HG02938 (cell line): ENCODE results near the gene RHOBTB3.
A peak's percentile ranks its signal among the peaks of the same experiment; 100 is the strongest.
"Not testable (repeated sequence)": the region's sequence is repeated elsewhere in the genome, so short reads cannot be mapped to it uniquely, and the experiment has no call there.

Experiments used
- ATAC-seq: cut with Tn5 transposase; IDR thresholded peaks from one replicate; pipeline ENCODE4 v1.9.1; 2021; ENCODE audit warnings: mild to moderate bottlenecking, moderate library complexity; ENCODE audit not compliant: unreplicated experiment

The RHOBTB3 gene, protein sequence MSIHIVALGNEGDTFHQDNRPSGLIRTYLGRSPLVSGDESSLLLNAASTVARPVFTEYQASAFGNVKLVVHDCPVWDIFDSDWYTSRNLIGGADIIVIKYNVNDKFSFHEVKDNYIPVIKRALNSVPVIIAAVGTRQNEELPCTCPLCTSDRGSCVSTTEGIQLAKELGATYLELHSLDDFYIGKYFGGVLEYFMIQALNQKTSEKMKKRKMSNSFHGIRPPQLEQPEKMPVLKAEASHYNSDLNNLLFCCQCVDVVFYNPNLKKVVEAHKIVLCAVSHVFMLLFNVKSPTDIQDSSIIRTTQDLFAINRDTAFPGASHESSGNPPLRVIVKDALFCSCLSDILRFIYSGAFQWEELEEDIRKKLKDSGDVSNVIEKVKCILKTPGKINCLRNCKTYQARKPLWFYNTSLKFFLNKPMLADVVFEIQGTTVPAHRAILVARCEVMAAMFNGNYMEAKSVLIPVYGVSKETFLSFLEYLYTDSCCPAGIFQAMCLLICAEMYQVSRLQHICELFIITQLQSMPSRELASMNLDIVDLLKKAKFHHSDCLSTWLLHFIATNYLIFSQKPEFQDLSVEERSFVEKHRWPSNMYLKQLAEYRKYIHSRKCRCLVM

GRCh38 chr5:95730730-95731570, at the start of gene RHOBTB3:
RHOBTB3 (plus strand) TSS chr5:95731336; CDS start chr5:95731683, 347 bp downstream.
- peak; percentile 32 for ATAC-seq

- no peak for ATAC-seq
These were observed 48.2 kb upstream of the RHOBTB3 start, which contains the start of gene SPATA9 for GRCh38 chr5:95682891-95683290. SPATA9 (minus strand) TSS chr5:95682991; CDS start chr5:95682854, 137 bp downstream.

DNA sequence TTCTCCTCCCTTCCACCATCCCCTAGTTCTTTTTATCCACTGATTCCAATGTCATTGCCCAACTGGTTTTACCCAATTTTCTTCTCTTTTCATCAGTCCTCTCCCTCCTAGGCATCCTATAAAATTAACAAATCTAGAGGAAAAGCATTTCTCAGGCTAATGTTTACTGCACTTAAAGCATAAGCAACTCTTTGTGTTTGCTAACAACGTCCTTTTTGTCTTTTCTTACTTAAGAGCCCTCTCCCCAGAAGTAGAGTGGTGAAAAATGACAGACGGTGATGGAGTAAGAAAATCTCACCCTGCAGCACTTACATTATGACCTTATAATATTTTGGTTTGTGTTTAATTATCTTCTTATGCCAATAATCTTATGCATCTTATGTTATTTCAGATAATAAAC, 46.8 kb upstream of the RHOBTB3 start:
- no peak for ATAC-seq

- ATAC-seq = no peak
These were observed 44.5 kb upstream of the RHOBTB3 start for GRCh38 chr5:95686651-95687050.

DNA sequence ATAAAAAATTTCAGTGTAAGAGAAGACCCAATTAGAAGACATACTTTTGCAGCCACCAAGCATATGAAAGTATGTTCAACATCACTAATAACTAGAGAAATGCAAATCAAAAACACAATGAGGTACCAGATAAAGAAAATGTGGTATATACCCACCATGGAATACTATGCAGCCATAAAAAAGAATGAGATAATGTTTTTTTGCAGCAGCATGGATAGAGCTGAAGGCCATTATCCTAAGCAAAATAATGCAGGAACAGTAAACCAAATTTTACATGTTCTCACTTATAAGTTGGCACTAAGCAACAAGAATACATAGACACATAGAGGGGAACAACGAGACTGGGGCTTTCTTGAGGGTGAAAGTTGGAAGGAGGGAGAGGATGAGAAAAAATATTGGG, 41.5 kb upstream of the RHOBTB3 start:
- no peak for ATAC-seq

DNA sequence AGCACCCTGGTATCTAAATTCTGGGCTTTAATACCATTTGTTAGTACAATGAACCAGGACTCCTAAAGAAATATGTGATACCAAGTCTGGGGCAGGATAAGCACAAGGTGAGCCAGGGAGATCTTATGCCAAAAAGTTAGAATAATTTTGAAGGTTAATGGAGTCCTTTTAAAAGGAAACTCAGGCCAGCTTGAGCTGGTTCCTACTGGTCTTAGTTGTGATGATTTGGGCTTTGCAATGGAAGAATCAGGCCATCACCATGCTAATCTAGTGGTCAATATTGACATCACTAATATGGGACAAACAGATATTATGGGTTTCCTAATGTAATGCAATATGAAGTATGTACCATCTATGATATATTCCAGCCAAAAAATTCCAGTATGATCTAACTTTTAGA, 40.8 kb upstream of the RHOBTB3 start:
- ATAC-seq = no peak

GRCh38 chr5:95697781-95698681, 33.1 kb upstream of the RHOBTB3 start:
- no peak for ATAC-seq

- ATAC-seq = no peak
These were observed 31.8 kb upstream of the RHOBTB3 start for GRCh38 chr5:95699337-95699736.

GRCh38 chr5:95701074-95701473, 30.1 kb upstream of the RHOBTB3 start:
- no peak for ATAC-seq

DNA sequence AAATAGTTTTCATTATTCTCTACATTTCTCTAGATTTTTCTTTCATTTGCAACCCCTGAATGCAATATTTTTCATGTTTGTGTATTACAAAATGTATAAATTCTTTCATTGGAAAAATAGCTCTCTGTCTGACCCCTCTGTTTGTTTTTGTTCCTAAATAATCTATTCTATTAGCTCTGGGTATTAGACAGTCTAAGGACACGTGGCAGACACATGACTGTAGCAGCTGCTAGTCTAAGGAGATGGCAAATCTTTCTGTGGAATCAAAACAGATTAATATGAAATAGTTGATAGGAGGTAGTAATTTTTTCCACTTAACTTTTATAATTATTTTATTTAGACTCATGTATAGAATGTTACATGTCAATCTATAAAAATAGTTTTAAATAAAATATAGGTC, 27.0 kb upstream of the RHOBTB3 start:
- no peak for ATAC-seq

GRCh38 chr5:95706196-95706595, 24.9 kb upstream of the RHOBTB3 start:
- ATAC-seq = not testable (repeated sequence)

GRCh38 chr5:95707055-95707454, 24.1 kb upstream of the RHOBTB3 start:
- no peak for ATAC-seq

DNA sequence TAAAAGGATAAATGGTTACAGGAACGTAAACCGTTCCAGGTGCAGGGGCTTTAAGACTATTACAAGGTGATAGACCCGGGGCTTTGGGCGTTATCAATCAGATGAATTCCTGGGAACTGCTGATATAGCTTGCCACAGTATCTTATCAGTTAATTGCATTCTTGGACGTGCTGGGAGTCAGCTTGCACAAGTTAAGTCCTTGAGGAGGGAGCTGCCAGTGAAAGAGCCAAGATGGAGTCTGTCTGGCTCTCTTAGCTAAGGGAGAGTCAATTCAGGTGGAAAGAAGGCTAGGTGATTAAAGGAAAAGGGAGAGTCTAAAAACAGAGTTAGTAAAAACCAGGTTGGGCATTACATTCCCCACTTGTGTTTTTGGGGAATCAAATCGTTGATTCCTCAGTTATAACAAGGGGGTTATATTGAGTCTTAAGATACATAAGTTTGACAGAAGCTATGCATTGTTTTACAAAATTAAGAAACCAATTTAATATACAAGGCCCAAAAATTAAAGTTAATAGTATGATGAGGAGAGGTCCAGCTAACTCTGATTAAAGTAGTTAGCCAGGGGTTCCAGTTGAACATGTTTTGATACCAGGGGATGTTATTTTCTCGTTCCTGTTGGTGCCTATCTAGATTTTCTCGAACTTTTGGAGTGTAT, 23.5 kb upstream of the RHOBTB3 start:
- ATAC-seq = not testable (repeated sequence)

DNA sequence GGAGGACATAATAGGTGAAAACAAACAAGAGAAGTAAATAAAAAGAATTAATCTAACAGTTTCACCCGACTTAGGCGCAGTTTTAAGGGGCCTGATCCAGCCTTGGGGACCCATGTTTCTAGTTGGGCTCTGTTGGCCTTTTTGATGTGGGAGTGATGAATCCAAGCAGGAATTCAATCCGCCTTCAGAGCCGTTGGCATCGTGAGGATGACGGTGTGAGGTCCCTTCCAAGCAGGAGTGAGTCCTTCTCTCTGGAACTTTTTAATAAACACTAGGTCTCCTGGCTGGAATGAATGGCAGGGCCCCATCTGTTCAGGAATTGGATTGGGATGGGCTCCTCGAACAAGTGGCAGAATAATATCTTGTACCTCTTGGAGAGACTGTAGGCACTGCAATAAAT, 22.3 kb upstream of the RHOBTB3 start:
- no peak for ATAC-seq

- no peak for ATAC-seq
These were observed 21.0 kb upstream of the RHOBTB3 start for GRCh38 chr5:95709967-95710650.

- not testable (repeated sequence) for ATAC-seq
These were observed 20.3 kb upstream of the RHOBTB3 start for GRCh38 chr5:95710651-95711500.

GRCh38 chr5:95711501-95712346, 19.4 kb upstream of the RHOBTB3 start:
- ATAC-seq = no peak
